HepG2 (cell line): ENCODE measurements around the gene TMEM184B. TPM values are rescaled to one million over a fixed set of nuclear protein-coding genes. Genes with fewer than 3 reads are reported as not detected.

Experiments
- BORCS8-MEF2B ChIP-seq: sonication (generic); formaldehyde crosslinking; IDR thresholded peaks from 2 replicates; pipeline ENCODE4 v1.8.0; 2022; ENCODE audit warnings: mild to moderate bottlenecking, missing genetic modification reagents
- CHD4 ChIP-seq: fragments of 200-600 bp; sonication (generic); IDR thresholded peaks from 2 replicates; pipeline ENCODE4 v1.7.0; 2017; ENCODE audit warnings: mild to moderate bottlenecking, low read length, borderline replicate concordance
- FOXP1 ChIP-seq, 2 experiments: fragments of 450-650 bp in 1 of 2; IDR thresholded peaks; 2 replicates each; pipeline ENCODE4 v1.6.1; 2017 to 2018; ENCODE audit warnings: antibody characterized with exemption in 1 of 2
- IRF2 ChIP-seq: IDR thresholded peaks from 2 replicates; pipeline ENCODE4 v1.6.1; 2018; ENCODE audit warnings: missing genetic modification reagents, missing compliant biosample characterization
- PAXIP1 ChIP-seq: sonication (generic); formaldehyde crosslinking; conservative IDR thresholded peaks from 2 replicates; pipeline ENCODE4 v1.4.0; 2020; ENCODE audit warnings: mild to moderate bottlenecking, missing genetic modification reagents, moderate library complexity
- PITX1 ChIP-seq: sonication (generic); formaldehyde crosslinking; IDR thresholded peaks from 2 replicates; pipeline ENCODE4 v1.5.1; 2020; ENCODE audit warnings: mild to moderate bottlenecking, missing genetic modification reagents
- POLR2AphosphoS5 ChIP-seq: IDR thresholded peaks from 2 replicates; pipeline ENCODE4 v1.6.1; 2012; ENCODE audit warnings: low read depth, low read length
- PTBP1 ChIP-seq: fragments of 200-400 bp; formaldehyde crosslinking; IDR thresholded peaks from 2 replicates; pipeline ENCODE4 v1.6.1; 2018; ENCODE audit warnings: low read length, low read depth; ENCODE audit not compliant: poor library complexity, severe bottlenecking
- TEAD2 ChIP-seq: sonication (generic); formaldehyde crosslinking; IDR thresholded peaks from 2 replicates; pipeline ENCODE4 v1.9.0; 2021; ENCODE audit warnings: missing genetic modification reagents
- THYN1 ChIP-seq: sonication (generic); formaldehyde crosslinking; IDR thresholded peaks from 2 replicates; pipeline ENCODE4 v1.8.1; 2023; ENCODE audit warnings: low read depth, mild to moderate bottlenecking, moderate library complexity, missing genetic modification reagents, borderline replicate concordance
- YEATS4 ChIP-seq: sonication (generic); formaldehyde crosslinking; IDR thresholded peaks from 2 replicates; pipeline ENCODE4 v1.4.0; 2020; ENCODE audit warnings: missing genetic modification reagents, borderline replicate concordance
- ZMYM4 ChIP-seq: sonication (generic); formaldehyde crosslinking; IDR thresholded peaks from 2 replicates; pipeline ENCODE4 v1.8.1; 2023; ENCODE audit warnings: mild to moderate bottlenecking, missing genetic modification reagents
- ZNF414 ChIP-seq: sonication (generic); formaldehyde crosslinking; IDR thresholded peaks from 2 replicates; pipeline ENCODE4 v1.5.0; 2020; ENCODE audit warnings: missing genetic modification reagents
- ZNF510 ChIP-seq: sonication (generic); formaldehyde crosslinking; IDR thresholded peaks from 2 replicates; pipeline ENCODE4 v1.4.0; 2020; ENCODE audit warnings: low read depth, mild to moderate bottlenecking, missing genetic modification reagents
- ZNF543 ChIP-seq: sonication (generic); formaldehyde crosslinking; IDR thresholded peaks from 2 replicates; pipeline ENCODE4 v1.4.0; 2020; ENCODE audit warnings: mild to moderate bottlenecking, missing genetic modification reagents
- ZNF569 ChIP-seq: sonication (generic); formaldehyde crosslinking; IDR thresholded peaks from 2 replicates; pipeline ENCODE4 v1.5.0; 2020; ENCODE audit warnings: mild to moderate bottlenecking, missing genetic modification reagents, moderate library complexity, borderline replicate concordance
- ZNF850 ChIP-seq: sonication (generic); formaldehyde crosslinking; conservative IDR thresholded peaks from 2 replicates; pipeline ENCODE4 v1.9.0; 2021; ENCODE audit warnings: mild to moderate bottlenecking, missing genetic modification reagents
- ZSCAN31 ChIP-seq: sonication (generic); formaldehyde crosslinking; IDR thresholded peaks from 2 replicates; pipeline ENCODE4 v1.5.0; 2020; ENCODE audit warnings: low read depth, mild to moderate bottlenecking, missing genetic modification reagents
- polyA plus RNA-seq, 8 experiments: library from polyadenylated mRNA; depleted of rRNA in 3 of 8; stranded (reverse) in 7 of 8; unstranded in 1 of 8; fragments of >200 nt; fragmentation: Illumina TruSeq in 4 of 8; extraction: Trizol in 4 of 8; gene quantifications; 2 replicates each; pipeline versions ENCODE4 v1.2.1 to v1.2.3, GENCODE V29; 2011 to 2016; ENCODE audit warnings: low read depth in 4 of 8, missing spikeins in 1 of 8, mixed read lengths in 1 of 8; ENCODE audit not compliant: insufficient read depth in 1 of 8
- total RNA-seq, 5 experiments: library from RNA; depleted of rRNA; stranded (reverse); fragments of >200 nt; fragmentation: Illumina TruSeq; extraction: Trizol; gene quantifications; 2 replicates each; pipeline ENCODE4 v1.2.3, GENCODE V29; 2016; ENCODE audit warnings: low read depth in 1 of 5
- TF ChIP-seq, protein P1 (sequence below): sonication (generic); formaldehyde crosslinking; IDR thresholded peaks from 2 replicates; pipeline ENCODE4 v1.4.0; 2020; ENCODE audit warnings: missing genetic modification reagents, borderline replicate concordance
- TF ChIP-seq, protein P2 (sequence below): sonication (generic); formaldehyde crosslinking; IDR thresholded peaks from 2 replicates; pipeline ENCODE4 v1.5.0; 2020; ENCODE audit warnings: missing genetic modification reagents, mild to moderate bottlenecking, borderline replicate concordance

The TMEM184B gene
- total and polyA plus RNA-seq, 2 of the 13 experiments (the other 11 are each of a cell fraction or from before 2014, with no cell fraction given): 15.9 to 16.0 TPM

DNA sequence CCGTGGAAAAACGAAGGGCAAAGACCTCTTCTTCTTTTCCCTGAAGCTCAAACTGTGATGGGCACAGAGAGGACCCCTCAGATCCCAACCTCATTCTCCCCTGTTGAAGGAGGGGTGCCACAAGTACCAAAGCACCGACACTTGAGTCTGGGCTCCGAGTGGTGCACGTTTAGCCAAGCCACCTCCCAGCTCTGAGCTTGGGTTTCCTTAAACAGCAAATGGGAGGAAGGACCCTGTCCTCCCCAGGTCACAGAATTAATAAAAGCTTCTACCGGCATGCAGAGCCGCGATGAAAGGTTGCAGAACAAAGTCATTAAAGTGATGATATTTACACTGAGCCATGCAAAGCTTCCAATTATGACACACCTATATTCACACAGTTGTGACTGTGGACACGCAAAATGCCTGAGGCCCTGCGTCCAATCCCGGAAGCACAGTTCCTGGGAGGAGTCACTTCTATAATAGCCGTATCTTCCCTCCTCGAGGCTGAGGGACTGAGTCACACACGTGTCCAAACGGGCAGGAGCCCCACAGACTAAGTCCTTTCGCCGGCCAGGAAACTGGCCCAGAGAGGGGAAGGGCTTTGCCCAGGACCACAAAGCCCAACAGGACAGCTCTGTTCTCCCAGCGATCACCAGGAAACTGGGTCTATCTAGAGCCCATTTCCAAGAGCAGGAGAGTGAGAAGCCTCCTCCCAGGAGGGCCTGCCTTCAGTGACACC, 45.3 kb upstream of the TMEM184B start (continued):
- no peak for TF ChIP-seq FOXP1 (IDR thresholded peaks at IDR 0.05)
- no peak for TF ChIP-seq FOXP1 (CRISPR knock-in tag; IDR thresholded peaks at IDR 0.05)
- no peak for TF ChIP-seq TEAD2 (CRISPR knock-in tag)
- TF ChIP-seq ZNF569 (CRISPR knock-in tag): no peak
- peak; percentile 40 for TF ChIP-seq PAXIP1 (CRISPR knock-in tag)
- peak; percentile 33; the same call in 1 of the 2 replicates for TF ChIP-seq IRF2 (CRISPR knock-in tag)
- peak; percentile 76 for TF ChIP-seq ZNF414 (CRISPR knock-in tag)
- TF ChIP-seq PITX1 (CRISPR knock-in tag): no peak
- TF ChIP-seq YEATS4 (CRISPR knock-in tag): peak; percentile 68; the same call in 1 of the 2 replicates
- TF ChIP-seq PTBP1: no peak
- no peak for TF ChIP-seq ZNF510
- TF ChIP-seq, protein P1, sequence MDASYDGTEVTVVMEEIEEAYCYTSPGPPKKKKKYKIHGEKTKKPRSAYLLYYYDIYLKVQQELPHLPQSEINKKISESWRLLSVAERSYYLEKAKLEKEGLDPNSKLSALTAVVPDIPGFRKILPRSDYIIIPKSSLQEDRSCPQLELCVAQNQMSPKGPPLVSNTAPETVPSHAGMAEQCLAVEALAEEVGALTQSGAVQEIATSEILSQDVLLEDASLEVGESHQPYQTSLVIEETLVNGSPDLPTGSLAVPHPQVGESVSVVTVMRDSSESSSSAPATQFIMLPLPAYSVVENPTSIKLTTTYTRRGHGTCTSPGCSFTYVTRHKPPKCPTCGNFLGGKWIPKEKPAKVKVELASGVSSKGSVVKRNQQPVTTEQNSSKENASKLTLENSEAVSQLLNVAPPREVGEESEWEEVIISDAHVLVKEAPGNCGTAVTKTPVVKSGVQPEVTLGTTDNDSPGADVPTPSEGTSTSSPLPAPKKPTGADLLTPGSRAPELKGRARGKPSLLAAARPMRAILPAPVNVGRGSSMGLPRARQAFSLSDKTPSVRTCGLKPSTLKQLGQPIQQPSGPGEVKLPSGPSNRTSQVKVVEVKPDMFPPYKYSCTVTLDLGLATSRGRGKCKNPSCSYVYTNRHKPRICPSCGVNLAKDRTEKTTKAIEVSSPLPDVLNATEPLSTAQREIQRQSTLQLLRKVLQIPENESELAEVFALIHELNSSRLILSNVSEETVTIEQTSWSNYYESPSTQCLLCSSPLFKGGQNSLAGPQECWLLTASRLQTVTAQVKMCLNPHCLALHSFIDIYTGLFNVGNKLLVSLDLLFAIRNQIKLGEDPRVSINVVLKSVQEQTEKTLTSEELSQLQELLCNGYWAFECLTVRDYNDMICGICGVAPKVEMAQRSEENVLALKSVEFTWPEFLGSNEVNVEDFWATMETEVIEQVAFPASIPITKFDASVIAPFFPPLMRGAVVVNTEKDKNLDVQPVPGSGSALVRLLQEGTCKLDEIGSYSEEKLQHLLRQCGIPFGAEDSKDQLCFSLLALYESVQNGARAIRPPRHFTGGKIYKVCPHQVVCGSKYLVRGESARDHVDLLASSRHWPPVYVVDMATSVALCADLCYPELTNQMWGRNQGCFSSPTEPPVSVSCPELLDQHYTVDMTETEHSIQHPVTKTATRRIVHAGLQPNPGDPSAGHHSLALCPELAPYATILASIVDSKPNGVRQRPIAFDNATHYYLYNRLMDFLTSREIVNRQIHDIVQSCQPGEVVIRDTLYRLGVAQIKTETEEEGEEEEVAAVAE (CRISPR knock-in tag): no peak
- TF ChIP-seq, protein P2, sequence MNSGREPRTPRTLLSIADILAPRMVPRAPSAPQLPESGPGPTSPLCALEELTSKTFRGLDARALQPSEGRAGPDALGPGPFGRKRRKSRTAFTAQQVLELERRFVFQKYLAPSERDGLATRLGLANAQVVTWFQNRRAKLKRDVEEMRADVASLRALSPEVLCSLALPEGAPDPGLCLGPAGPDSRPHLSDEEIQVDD: no peak
- TF ChIP-seq ZMYM4 (CRISPR knock-in tag): no peak
- no peak for TF ChIP-seq CHD4
- no peak for TF ChIP-seq ZNF543 (CRISPR knock-in tag)
- no peak for TF ChIP-seq THYN1
- TF ChIP-seq POLR2AphosphoS5: peak; percentile 71
- TF ChIP-seq ZNF850 (CRISPR knock-in tag): no peak
- TF ChIP-seq BORCS8-MEF2B (CRISPR knock-in tag): peak; percentile 15; the same call in 1 of the 2 replicates
- no peak for TF ChIP-seq ZSCAN31
